C4-2B (cell line): Measurements from ENCODE around the gene PPP2R5E.

Experiments
- H3K27ac ChIP-seq: fragments of 450-650 bp; 2 replicates; pipeline ENCODE4 v1.5.1; 2017
- CTCF ChIP-seq: fragments of 450-650 bp; conservative IDR thresholded peaks from 2 replicates; pipeline ENCODE4 v1.5.1; 2017; ENCODE audit warnings: mild to moderate bottlenecking
- ZFX ChIP-seq: fragments of 450-650 bp; IDR thresholded peaks from 2 replicates; pipeline ENCODE4 v1.6.1; 2017

PPP2R5E gene

GRCh38 chr14:63459738-63460137, 83.4 kb downstream of the PPP2R5E start:
- no peak for TF ChIP-seq ZFX
- TF ChIP-seq CTCF = no peak
- no peak overlapping the region for H3K27ac ChIP-seq

- no peak for TF ChIP-seq ZFX
- TF ChIP-seq CTCF = no peak
Observed at GRCh38 chr14:63457498-63457897, 85.7 kb downstream of the PPP2R5E start.

GRCh38 chr14:63454863-63455622, 88.1 kb downstream of the PPP2R5E start:
- no peak for TF ChIP-seq ZFX
- TF ChIP-seq CTCF = no peak
- H3K27ac ChIP-seq = no peak overlapping the region

More at GRCh38 chr14:63457498-63457897, 85.7 kb downstream of the PPP2R5E start:
- H3K27ac ChIP-seq = no peak overlapping the region

GRCh38 chr14:63454436-63454835, 88.7 kb downstream of the PPP2R5E start:
- H3K27ac ChIP-seq = no peak overlapping the region

GRCh38 chr14:63453443-63453936, 89.7 kb downstream of the PPP2R5E start:
- no peak overlapping the region for H3K27ac ChIP-seq
- TF ChIP-seq ZFX (no peak), CTCF (no peak)

More at GRCh38 chr14:63454436-63454835, 88.7 kb downstream of the PPP2R5E start:
- no peak for TF ChIP-seq CTCF
- no peak for TF ChIP-seq ZFX

- no peak overlapping the region for H3K27ac ChIP-seq
- no peak for TF ChIP-seq CTCF
- TF ChIP-seq ZFX = no peak
Observed at GRCh38 chr14:63452796-63453195, 90.4 kb downstream of the PPP2R5E start.

- TF ChIP-seq CTCF (no peak), ZFX (no peak)
- no peak overlapping the region for H3K27ac ChIP-seq
Observed at GRCh38 chr14:63448841-63449240, 94.3 kb downstream of the PPP2R5E start.
